BE2C (cell line): Measurements from ENCODE around the gene TMEM272.

ENCODE experiments used
- DNase-seq: peaks from one replicate; pipeline ENCODE4 v3.0.0-alpha.2; 2020
- H3K27me3 ChIP-seq: fragments of 250-450 bp; sonication (Bioruptor Pico); 2 replicates; pipeline ENCODE4 v1.5.1; 2020; ENCODE audit warnings: mild to moderate bottlenecking
- H3K36me3 ChIP-seq: fragments of 250-450 bp; sonication (Bioruptor Pico); 2 replicates; pipeline ENCODE4 v1.5.1; 2020; ENCODE audit warnings: mild to moderate bottlenecking
- H3K4me1 ChIP-seq: fragments of 250-450 bp; sonication (Bioruptor Pico); 2 replicates; pipeline ENCODE4 v1.5.1; 2020
- H3K4me3 ChIP-seq: 2 replicates; pipeline ENCODE4 v1.5.1; 2011; ENCODE audit warnings: low read depth, low read length
- H3K9me3 ChIP-seq: fragments of 250-450 bp; sonication (Bioruptor Pico); 2 replicates; pipeline ENCODE4 v1.5.1; 2020
- CTCF ChIP-seq: IDR thresholded peaks from 2 replicates; pipeline ENCODE4 v1.5.1; 2012; ENCODE audit warnings: mild to moderate bottlenecking, low read depth, low read length

The TMEM272 gene

GRCh38 chr13:51870616-51871015 is 25.6 kb upstream of the TMEM272 start:
- TF ChIP-seq CTCF, result no peak
- no peaks in the 10 kb centered on the region for H3K27me3 ChIP-seq
- no peak for DNase-seq

DNA sequence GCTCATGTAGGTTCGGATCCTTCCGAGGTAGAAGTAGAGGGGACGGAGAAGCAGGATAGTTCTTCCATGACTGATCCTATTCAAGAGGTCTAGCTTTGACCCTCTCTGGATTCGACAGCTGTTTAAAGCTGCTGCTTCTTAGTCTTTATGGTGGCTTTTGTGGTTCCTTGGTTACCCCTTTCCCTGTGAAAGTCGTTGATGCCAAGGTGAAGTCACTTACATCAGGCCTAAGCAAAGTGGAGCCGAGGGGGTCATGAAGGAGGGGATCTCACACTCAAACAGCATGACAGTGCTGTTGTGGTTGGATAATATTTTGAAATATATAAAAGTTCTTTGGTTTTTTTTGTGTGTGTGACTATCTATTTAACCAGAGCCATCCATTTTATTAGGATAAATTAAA is 24.9 kb upstream of the TMEM272 start:
- H3K27me3 ChIP-seq, result no peaks in the 10 kb centered on the region

More at GRCh38 chr13:51870616-51871015, 25.6 kb upstream of the TMEM272 start:
- Histone ChIP-seq H3K36me3 (no peaks in the 10 kb centered on the region), H3K9me3 (no peaks in the 10 kb centered on the region), H3K4me1 (no peaks in the 10 kb centered on the region), H3K4me3 (no peak overlapping the region)

GRCh38 chr13:51867062-51867461 is 22.1 kb upstream of the TMEM272 start:
- H3K27me3 ChIP-seq, result no peaks in the 10 kb centered on the region
- DNase-seq, result no peak
- TF ChIP-seq CTCF, result no peak
- H3K4me1 ChIP-seq, result no peaks in the 10 kb centered on the region
- H3K36me3 ChIP-seq, result no peaks in the 10 kb centered on the region
- H3K9me3 ChIP-seq, result no peaks in the 10 kb centered on the region
- H3K4me3 ChIP-seq, result no peak overlapping the region

More for the DNA sequence above, 24.9 kb upstream of the TMEM272 start:
- Histone ChIP-seq H3K9me3 (no peaks in the 10 kb centered on the region), H3K4me1 (no peaks in the 10 kb centered on the region), H3K36me3 (no peaks in the 10 kb centered on the region), H3K4me3 (no peak overlapping the region)
- no peak for DNase-seq
- no peak for TF ChIP-seq CTCF

DNA sequence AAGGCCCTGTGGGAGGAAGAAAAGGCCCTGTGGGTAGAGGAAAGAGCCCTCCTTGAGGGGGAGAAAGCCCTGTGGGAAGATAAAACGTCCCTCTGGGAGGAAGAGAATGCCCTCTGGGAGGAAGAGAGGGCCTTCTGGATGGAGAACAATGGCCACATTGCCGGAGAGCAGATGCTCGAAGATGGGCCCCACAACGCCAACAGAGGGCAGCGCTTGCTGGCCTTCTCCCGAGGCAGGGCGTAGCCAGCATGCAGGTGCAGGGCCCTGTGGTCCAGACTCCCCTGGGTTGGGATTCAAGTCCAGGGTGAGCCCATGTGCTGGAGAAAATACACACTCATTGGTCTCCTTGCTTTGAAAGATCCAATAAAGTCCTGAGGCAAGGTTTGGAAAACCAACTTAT is 20.9 kb upstream of the TMEM272 start:
- no peak overlapping the region for H3K4me3 ChIP-seq
- H3K4me1 ChIP-seq, result no peaks in the 10 kb centered on the region
- no peak for DNase-seq
- no peaks in the 10 kb centered on the region for H3K9me3 ChIP-seq
- no peak; the same call in 1 of the 2 replicates for TF ChIP-seq CTCF
- H3K27me3 ChIP-seq, result no peaks in the 10 kb centered on the region
- no peaks in the 10 kb centered on the region for H3K36me3 ChIP-seq

- no peaks in the 10 kb centered on the region for H3K4me1 ChIP-seq
- H3K27me3 ChIP-seq, result peaks cover 5% of the 10 kb centered on the region; the same call in 1 of the 2 replicates
- H3K36me3 ChIP-seq, result no peaks in the 10 kb centered on the region
- H3K9me3 ChIP-seq, result no peaks in the 10 kb centered on the region
- H3K4me3 ChIP-seq, result no peak overlapping the region
- no peak for TF ChIP-seq CTCF
- DNase-seq, result no peak
Measured at GRCh38 chr13:51862957-51863356, 18.0 kb upstream of the TMEM272 start.

DNA sequence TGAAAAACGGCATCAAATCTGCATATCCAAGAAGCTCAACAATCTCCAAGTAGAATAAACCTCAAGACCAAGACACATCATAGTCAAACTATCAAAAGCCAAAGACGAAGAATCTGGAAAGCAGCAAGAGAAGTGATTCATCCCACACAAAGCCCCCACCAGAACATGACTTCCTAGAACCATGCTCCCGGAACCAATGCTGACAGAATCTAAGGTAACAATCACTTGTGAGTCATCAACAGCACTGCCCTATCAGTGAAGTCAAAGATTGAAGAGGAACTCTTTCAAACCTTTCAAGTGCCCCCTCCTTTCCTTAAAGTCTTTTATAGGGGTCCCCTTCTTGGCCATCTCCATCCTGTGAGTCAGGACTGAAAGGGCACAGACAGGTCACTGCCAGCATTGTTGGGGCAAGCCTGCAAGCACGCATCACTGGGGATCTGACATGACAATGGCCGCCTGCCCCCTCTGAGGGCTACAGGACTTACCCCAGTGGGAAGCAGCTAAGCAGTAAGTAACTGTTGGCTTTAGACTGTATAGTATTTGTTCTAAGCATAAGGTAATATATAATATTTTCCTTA is 16.8 kb upstream of the TMEM272 start, which contains the start of gene CCDC70:
CCDC70 (plus strand) TSS at position 247 of the 578 bp plus-strand sequence. CDS start 3,443 bp downstream, outside the sequence.
- no peak for TF ChIP-seq CTCF
- Histone ChIP-seq H3K27me3 (peaks cover 5% of the 10 kb centered on the region; the same call in 1 of the 2 replicates), H3K4me3 (no peak within 1 kb of the TSS), H3K4me1 (no peaks in the 10 kb centered on the region), H3K36me3 (no peaks in the 10 kb centered on the region), H3K9me3 (no peaks in the 10 kb centered on the region)
- no peak for DNase-seq
